H1 (cell line): ENCODE data around the gene FRAT2. TPM values are rescaled to one million over a fixed set of nuclear protein-coding genes. Genes with fewer than 3 reads are reported as not detected.

Experiments used
- RFX5 ChIP-seq: IDR thresholded peaks from 2 replicates; pipeline ENCODE4 v1.6.1; 2011; ENCODE audit warnings: low read depth, low read length, improper control_type of control experiment, borderline replicate concordance
- polyA plus RNA-seq, 7 experiments: library from polyadenylated mRNA; depleted of rRNA in 3 of 7; stranded (reverse) in 5 of 7; unstranded in 2 of 7; fragments of >200 nt in 5 of 7; fragments of 200-250 nt in 2 of 7; gene quantifications; 1 replicate in 5 of 7; 2 replicates in 1 of 7; 4 replicates in 1 of 7; pipeline versions ENCODE4 v1.2.1 to v1.2.3, GENCODE V29; 2011 to 2013; ENCODE audit warnings: missing spikeins in 2 of 7, mixed read lengths in 2 of 7
- total RNA-seq: library from RNA; stranded (reverse); fragmentation: NEBNext Ultra II Directional; extraction: Animal tissue kit (Norgen Biotek cat#: 25700); gene quantifications from 2 replicates; pipeline ENCODE4 v1.2.1, GENCODE V29; 2021

The FRAT2 gene
- total and polyA plus RNA-seq, 2 of the 8 experiments (the other 6 are each of a cell fraction or from before 2014, with no cell fraction given): 47.4 to 83.0 TPM

GRCh38 chr10:97300980-97301379 is 33.5 kb downstream of the FRAT2 start (continued):
- TF ChIP-seq RFX5: no peak
- TF ChIP-seq, all 59 proteins: peak for 0
